GM19023 (cell line): ENCODE measurements around the gene UGP2.
"Not testable (repeated sequence)": the region's sequence is repeated elsewhere in the genome, so short reads cannot be mapped to it uniquely, and the experiment has no call there.

Experiments
- ATAC-seq: cut with Tn5 transposase; IDR thresholded peaks from one replicate; pipeline ENCODE4 v1.9.1; 2021; ENCODE audit warnings: mild to moderate bottlenecking, moderate library complexity; ENCODE audit not compliant: unreplicated experiment

The UGP2 gene

GRCh38 chr2:63891488-63892030, 49.9 kb downstream of the UGP2 start:
- ATAC-seq = no peak

DNA sequence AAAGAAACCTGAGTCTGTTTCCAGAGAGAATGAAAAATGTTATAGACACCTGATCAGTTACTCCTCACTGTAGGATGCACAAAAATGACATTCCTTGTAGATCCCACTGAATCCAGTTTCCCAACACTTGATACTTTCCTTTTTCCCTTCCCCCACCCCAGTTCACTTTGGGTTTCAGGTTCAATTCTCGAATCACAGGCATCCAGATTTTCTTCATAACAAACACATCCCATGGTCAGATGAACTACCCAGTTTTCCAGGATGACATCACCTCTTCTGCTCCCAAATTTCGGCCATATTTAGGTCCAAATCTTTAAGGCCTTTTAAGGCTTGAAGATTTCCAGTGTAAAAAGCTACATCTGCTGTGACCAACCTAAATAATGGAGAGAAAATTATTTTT, 51.5 kb downstream of the UGP2 start:
- ATAC-seq = no peak

GRCh38 chr2:63894167-63894566, 52.5 kb downstream of the UGP2 start:
- ATAC-seq = no peak

DNA sequence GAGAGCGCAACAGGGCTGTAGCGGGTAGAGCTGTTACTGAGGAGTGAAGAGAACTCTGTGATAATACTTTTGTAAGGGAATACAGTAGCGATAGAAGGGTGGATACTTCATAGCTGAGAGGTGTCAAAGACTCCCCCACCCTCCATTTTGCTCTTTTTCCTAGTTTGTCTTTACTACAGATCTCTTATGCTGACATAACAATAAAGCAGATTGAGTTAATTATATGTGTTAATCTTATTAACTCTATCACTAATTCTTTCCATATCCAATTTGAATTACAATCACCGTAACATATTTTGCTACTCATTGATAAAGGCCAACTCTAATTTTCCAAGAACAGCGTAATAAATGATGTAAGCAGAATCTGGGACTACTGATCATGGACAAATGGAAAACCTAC, 57.1 kb downstream of the UGP2 start:
- no peak for ATAC-seq

DNA sequence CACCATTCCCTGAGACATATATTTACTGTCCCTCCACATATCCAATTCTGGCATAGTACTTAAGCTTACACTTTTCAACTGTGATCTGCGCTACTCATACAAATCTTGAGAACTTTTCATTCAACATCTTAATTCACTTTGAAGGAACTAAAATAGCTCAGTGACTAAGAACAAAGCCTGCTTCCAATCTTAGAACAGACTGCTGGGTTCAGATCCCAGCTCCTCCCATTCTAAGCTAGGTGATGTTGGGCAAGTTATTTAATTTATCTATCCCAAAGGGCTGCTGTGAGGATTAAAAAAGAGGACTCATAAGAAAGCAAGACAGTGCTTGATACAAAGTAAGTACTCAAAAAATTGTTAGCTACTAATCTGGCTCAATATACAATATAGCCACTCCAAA, 57.9 kb downstream of the UGP2 start:
- no peak for ATAC-seq

GRCh38 chr2:63902149-63902548, 60.5 kb downstream of the UGP2 start:
- ATAC-seq = no peak

DNA sequence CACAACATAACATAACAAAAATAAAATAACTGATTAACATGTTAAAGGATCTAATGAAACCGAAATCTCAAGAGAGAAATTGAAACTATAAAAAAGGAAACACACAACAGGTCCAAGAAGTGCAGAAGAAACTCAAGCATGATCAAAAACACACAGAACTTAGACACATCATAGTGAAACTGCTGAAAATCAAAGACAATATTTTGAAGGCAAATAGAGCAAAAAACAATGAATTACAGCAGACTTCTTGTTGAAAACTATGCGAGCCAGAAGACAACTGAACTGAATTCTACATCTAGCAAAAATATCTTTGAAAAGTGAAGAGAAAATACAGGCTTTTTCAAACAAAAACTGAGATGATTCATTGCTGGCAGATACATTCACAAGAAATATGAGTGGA, 61.3 kb downstream of the UGP2 start:
- no peak for ATAC-seq

DNA sequence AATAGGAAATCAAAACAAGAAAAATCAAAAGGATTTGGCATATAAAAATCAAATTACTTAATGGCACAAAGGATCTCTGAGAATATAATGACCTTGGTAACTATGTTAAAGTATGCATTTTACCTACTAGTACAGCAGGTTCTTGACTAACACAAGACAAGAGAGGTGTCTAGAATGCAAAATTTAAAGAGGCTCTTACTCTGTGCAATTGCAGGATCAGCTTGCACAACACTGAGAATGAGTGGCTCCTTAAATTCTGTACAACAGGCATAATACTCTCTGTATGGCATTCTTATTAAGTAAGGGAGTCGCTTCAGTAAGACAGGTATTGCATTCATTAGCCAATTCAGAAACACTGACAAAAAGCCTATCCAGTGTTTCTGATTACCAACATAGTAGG, 72.6 kb downstream of the UGP2 start:
- no peak for ATAC-seq

- no peak for ATAC-seq
Measured at GRCh38 chr2:63926815-63927214, 85.1 kb downstream of the UGP2 start.

DNA sequence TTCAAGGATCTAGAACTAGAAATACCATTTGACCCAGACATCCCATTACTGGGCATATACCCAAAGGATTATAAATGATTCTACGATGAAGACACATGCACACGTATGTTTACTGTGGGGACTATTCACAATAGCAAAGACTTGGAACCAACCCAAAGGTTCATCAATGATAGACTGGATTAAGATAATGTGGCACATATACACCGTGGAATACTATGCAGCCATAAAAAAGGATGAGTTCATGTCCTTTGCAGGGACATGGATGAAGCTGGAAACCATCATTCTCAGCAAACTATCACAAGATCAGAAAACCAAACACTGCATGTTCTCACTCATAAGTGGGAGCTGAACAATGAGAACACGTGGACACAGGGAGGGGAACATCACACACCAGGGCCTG, 90.4 kb downstream of the UGP2 start:
- not testable (repeated sequence) for ATAC-seq
